HG03064 (cell line): ENCODE measurements around the gene C15orf61.

Experiments used
- ATAC-seq: cut with Tn5 transposase; IDR thresholded peaks from one replicate; pipeline ENCODE4 v1.9.1; 2021; ENCODE audit warnings: low read depth; ENCODE audit not compliant: unreplicated experiment

C15orf61 gene

GRCh38 chr15:67548862-67549651 lies 28.1 kb downstream of the C15orf61 start:
- ATAC-seq: no peak

- ATAC-seq: no peak
Observed at GRCh38 chr15:67549736-67550135, 28.8 kb downstream of the C15orf61 start.

GRCh38 chr15:67550522-67550921 lies 29.6 kb downstream of the C15orf61 start:
- no peak for ATAC-seq

GRCh38 chr15:67551207-67551743 lies 30.3 kb downstream of the C15orf61 start:
- ATAC-seq: no peak

GRCh38 chr15:67554580-67554979 lies 33.6 kb downstream of the C15orf61 start:
- no peak for ATAC-seq

- no peak for ATAC-seq
Observed at GRCh38 chr15:67556976-67557570, 36.1 kb downstream of the C15orf61 start.

- no peak for ATAC-seq
Observed at GRCh38 chr15:67558502-67558901, 37.6 kb downstream of the C15orf61 start.

GRCh38 chr15:67559158-67559557 lies 38.2 kb downstream of the C15orf61 start:
- ATAC-seq: no peak

GRCh38 chr15:67559576-67559975 lies 38.6 kb downstream of the C15orf61 start:
- no peak for ATAC-seq

- no peak for ATAC-seq
Observed at GRCh38 chr15:67560320-67560719, 39.4 kb downstream of the C15orf61 start.

GRCh38 chr15:67563092-67563491 lies 42.2 kb downstream of the C15orf61 start:
- ATAC-seq: no peak

- ATAC-seq: peak; percentile 90
Observed at GRCh38 chr15:67564021-67564967, 43.4 kb downstream of the C15orf61 start.

GRCh38 chr15:67564968-67565345 lies 44.0 kb downstream of the C15orf61 start:
- ATAC-seq: peak; percentile 51

GRCh38 chr15:67569668-67570067 lies 48.7 kb downstream of the C15orf61 start:
- no peak for ATAC-seq

GRCh38 chr15:67570875-67571647 lies 50.1 kb downstream of the C15orf61 start:
- ATAC-seq: no peak

GRCh38 chr15:67571648-67572415 lies 50.9 kb downstream of the C15orf61 start:
- no peak for ATAC-seq

- ATAC-seq: no peak
Observed at GRCh38 chr15:67573194-67573593, 52.3 kb downstream of the C15orf61 start.

GRCh38 chr15:67575039-67575502 lies 54.1 kb downstream of the C15orf61 start:
- ATAC-seq: no peak

- no peak for ATAC-seq
Observed at GRCh38 chr15:67578020-67578600, 57.2 kb downstream of the C15orf61 start.
